Right hindlimb (tissue), 1 donor: Measurements from ENCODE around the gene EVC2.
A peak's percentile ranks its signal among the peaks of the same experiment; 100 is the strongest.

Source experiments
- DNase-seq: peaks from one replicate; pipeline ENCODE4 v3.0.0-alpha.2; 2018

Gene EVC2

DNA sequence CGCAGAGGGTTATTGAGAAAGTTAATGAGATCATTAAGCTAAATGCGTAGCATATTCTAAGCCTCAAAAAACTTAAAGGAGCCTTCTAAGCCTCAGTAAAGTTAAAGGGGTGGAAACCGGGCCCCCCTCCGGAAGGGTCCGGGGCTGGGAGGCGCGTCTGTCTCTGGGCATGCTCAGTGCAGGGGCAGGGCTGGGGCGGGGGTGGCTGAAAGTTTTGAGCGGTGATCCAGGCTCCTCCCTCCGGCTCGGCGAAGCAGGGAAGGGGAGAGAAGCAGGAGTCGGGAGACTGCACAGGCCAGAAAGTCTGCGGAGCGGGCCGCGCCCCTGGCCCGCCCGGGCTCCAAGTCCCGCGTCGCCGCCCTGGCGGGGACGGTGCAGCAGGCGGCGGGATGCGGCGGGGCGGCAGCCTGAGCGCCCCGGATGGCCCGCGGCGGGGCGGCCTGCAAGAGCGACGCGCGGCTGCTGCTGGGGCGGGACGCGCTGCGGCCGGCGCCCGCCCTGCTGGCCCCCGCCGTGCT lies 2.7 kb upstream of the EVC2 start, which contains the start of gene EVC:
Gene EVC, plus strand, starts transcription at position 241 of the 518 bp plus-strand sequence. Its CDS starts 180 bp downstream, at position 421.
- DNase-seq, result peak; percentile 94

DNA sequence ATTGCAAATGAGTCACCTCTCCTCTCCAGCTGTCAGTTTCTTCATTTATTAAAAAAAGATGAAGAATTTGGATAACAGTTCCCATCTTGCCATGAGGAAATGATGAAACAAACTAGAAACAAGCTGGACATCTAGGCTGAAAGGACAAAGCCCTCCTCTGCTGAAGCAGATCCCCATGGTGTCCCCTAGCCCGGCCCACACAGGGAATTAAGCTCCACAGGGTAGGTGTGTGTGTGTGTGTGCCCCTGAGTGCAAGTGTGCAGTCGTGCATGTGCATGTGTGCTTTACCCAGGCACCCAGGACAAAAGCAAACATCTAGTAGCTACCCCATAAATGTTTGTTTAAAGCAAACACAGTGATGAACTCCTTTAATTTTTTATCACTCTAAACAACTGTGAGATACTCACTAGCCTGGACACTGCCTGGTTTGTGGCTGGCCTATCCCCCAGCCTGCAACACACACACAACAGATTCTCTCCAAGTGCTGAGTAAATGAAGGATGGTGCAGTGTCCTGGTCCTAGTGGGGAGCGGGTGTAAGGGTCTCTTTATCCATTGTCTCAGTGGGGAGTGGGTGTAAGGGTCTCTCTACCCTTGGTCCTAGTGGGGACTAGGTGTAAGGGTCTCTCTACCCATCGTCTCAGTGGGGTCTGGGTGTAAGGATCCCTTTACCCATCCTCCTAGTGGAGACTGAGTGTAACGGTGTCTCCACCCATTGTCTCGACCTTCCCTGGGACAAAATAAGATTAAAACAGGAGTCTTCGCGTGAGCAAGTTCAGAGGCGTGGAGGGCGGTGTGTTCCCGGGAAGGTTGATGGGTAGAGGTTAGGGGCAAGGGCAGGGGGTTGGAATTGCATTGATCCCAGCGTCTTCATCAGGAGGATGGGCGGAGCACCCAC lies 2.0 kb upstream of the EVC2 start:
- no peak for DNase-seq

DNA sequence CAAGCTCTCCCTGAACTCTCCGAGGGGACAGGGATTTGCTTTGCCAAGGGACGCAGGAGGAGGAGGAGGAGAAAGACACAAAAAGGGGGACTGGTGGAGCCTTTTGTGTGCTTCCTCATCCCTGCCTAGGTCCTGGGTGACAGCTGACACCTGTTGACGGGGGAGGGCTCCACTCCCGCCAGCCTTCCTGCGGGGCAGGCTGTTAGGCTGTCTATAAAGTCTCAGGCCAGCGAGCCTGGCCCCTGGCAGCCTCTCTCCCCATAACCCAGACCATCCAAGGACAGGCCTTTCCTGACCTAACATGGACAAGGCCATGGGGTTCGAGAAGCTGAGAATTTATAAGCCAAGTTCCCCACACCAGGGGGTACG lies 832 bp upstream of the EVC2 start:
- peak; percentile 49 for DNase-seq

DNA sequence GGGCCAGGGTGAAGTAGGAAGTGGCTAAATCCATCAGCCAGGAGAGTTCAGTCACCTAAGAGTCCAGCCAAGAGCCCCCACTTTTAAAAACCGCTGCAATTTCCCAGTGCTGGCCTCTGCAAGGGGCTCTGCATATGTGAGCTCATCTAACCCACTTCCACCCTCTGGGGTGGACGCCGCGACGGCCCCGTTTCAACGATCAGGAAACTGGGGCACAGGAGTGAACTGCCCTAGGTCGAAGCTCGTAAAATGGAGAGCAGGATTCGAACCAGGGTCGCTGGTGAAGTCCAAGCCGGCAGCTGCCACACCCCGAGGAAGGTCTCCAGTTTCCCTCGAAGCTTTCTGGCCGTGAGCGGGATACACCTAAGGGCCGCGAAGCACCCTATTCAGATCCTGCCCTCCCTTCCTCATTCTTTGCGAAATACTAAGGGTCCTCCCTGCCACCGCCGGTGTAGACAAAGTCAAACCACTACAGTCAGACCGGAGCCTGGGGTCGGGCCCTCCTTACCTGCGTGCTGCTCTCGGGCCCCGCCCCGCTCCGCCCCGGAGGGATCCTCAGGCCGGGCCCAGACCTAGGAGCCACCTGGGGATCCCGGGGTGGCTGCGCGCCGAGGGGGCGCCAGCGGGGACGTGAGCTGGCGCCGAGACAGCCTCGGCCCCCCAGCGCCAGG lies 446 bp downstream of the EVC2 start:
- peak; percentile 38 for DNase-seq

DNA sequence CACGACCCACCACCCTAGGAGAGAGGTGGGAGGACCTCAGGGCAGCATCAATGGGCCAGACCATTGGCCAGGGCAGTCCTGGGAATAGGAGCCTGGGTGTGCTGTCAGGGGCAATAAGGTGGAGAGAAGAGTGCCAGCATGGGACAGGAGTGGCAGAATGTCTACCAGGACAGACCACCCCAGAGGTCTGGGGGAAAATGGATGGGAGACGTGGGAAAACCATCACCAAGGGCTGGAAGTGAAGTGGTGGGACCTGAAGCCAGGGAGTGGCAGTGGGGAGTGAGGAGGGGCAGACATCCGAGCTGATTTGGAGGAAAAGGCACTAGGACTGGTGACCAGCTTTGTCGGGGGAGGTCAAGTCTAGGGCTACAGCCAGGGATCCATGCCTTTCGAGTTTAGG lies 993 bp downstream of the EVC2 start:
- DNase-seq, result no peak

DNA sequence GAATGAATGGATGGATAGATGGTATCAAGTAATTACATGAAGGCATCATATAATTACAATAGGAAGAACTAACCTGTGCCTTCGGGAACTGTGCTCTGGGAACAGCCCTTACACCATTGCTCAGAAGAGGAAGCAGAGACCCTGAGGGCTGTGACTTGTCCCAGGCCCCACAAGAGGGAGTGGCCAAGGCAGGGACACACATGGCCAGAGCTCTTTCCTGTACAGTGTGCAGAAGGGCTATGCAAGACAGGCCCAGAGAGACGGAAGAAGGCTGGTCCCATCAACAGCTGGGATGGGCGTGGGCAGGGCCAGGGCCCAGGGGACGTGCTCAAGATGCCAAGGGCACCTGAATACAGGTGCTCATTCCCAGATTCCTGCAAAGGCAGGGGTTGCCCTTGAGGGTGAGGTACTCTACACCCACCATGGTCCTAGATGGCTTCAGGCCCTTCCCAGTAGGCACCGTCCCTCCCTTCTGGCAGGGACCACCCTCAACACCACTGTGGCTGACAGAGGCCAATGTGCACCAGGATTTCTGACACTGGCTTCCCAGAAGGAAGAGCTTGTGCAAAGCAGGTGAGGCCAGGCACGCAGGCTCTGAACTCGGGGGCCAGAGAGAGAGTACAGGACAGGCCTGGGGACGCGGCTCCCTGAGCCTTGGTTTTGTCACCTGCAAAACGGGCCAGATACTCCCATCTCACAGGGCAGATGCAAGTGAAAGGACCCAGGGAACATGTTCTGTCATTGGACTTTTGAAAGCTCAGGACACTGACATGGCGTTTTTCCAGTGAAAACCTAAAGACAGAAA lies 1.7 kb downstream of the EVC2 start:
- no peak for DNase-seq

DNA sequence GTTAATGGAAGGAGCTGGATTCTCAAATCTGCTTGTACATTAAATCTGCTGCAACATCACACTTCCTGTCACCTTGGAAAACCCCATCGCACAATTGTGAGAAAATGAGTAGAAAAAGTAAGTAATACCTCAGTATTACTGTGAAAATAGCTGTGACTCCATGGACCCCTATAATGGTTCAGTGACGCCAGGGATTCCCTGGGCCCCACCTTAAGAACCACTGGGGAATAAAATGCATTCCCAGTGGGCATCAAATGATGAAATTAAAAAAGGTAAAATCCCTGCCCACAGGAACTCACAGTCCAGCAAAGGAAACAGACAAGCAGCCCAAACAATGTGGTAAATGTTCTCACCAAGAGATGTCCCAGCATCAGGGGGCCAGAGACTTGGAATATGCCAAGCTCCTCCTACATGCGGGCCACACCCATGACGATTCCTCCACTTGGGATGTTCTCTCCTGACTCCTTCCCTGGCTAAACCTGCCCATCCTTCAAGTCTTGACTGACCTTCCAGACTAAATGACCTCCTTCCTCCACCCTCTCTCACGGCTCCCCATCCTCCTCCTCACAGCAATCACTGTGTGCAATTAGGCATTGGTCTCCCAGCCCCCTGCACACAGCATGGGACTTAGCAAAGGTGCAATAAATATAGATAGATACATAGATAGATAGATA lies 2.6 kb downstream of the EVC2 start:
- DNase-seq, result no peak

DNA sequence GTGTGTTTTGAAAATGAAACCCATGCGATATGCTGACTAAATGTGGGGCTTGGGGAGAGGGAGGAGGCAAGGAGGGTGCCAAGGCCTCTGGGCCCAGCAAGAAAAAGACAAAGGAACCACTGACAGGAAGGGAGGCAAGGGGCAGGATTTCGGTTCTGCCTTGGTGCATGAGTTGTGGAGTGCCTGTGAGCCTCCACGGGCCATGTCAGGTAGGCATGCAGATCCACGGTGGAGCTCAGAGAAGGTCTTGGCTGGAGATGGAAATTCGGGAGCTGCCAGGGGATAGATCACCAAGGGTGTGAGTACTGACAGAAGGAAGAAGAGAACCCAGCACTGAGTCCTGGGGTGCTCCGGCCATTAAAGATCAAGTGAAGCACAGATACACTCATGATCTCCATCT lies 4.1 kb downstream of the EVC2 start:
- DNase-seq, result no peak

DNA sequence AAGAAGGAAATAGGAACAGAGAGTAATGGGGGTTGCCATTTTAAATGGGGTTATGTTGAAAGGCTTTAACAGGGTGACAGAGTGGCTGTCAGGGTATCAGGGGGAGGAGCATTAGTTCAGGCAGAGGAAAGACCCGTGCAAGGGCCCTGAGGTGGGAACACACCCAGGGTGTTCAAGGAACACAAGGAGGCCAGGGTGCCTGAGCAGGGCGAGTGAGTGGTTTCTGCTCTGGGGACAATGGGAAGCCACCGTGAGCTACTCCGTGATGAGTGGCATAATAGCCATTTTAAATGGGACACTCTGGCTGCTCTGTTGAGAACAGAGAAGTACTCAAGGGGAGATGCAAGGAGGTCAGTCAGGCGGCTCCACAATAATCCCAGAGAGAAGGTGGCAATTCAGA lies 4.5 kb downstream of the EVC2 start:
- no peak for DNase-seq

DNA sequence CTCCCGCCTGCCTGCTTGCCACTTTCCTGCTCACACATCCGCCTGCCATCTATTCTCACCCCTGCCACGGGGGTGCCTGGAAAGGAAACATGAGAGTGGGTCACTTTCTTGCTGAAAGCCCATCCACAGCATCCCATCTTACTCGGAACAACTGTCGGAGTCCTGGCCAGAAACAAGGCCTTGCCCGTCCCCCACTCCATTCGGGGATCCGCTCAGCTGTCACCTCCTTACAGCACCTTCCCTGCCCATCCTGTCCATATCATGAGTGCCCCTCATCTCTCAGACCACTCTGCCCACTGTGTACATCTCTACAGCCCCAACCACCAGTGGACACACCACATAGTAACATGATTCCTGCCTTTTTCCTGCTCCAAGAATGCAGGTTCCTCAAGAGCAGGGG lies 6.4 kb downstream of the EVC2 start:
- no peak for DNase-seq

DNA sequence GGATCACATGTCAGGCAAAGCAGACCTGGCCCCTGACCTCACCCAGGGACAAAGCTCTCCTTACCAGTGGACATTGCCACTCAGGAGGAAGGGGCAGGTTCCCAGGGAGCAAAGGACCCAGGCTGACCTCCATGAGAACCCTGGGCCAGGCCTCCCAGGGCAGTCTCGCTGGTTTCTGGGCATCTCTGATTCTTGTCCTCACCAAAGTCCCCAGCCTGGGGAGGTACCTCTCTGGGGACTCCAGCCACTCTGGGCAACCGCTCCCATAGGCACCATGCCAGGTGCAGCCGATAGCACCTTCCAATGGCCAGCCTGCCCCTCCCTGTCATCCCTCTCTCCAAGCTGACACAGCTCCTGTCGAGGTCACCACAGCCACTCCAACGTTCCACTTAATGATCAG lies 7.9 kb downstream of the EVC2 start:
- DNase-seq, result no peak

DNA sequence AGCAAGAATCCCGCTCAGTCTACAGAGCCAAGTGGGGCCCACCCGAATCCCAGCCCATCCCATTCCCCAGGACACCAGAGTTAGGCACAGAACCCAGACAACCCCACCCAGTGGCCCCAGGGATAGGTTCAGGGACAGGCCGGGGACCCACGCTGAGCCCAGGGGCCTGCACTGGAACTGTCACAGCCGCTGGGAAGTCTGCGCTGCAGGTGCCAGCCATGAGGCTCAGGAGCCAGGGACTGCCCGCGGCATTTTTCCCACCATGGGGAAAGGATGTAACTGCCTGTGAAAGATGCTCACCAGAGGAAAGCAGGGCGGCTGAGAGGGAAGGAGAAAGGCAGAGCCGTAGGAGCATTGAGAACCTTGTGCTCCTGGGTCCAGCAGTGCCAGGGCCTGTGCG lies 12.0 kb downstream of the EVC2 start:
- no peak for DNase-seq

DNA sequence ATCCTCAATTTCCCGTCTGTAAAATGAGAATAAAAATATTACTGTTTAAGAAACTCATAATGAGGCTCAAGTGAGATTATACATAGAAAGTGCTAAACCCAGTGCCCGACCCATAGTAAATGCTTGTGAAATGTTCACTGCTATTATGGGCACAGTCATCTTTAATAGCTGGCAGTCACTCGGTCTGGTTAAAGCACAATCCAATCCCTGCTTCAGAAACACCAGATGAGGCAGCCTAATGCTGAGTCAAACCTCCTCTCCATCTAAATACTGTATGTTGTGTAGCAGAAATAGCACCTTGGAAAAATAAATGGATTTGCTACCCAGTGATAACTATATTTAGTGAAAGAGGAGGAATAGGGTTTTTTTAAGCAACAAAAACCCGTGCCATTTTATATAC lies 14.5 kb downstream of the EVC2 start:
- no peak for DNase-seq

DNA sequence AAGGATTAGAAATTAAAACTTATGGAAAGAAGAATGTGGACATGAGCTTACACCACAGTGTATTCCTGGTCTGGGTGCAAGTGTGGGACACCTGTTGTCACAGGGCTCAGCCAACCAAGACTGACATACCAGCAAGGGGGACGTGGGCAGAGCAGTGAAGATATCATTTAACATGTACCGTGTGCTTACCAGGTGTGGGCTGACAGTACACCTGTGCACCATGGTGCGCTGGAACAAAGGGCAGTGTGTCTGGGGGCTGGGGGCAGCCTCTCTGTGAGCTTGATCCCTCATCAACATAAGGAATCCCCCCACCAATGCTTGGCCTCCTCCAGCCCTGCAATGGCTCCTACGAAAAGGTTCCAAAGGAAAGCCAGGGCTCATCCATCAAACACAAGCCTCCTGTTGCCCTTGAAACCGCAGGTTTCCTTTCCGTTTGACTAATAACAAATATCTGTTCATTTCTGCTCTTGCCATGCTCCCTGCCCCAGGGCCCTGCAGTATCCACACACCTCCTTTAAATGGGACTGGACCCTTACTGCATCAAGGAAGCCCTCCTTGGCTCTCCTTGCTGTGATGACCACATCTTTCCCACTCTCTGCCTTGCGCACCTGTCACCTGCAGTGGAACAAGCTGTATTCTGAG lies 16.7 kb downstream of the EVC2 start:
- no peak for DNase-seq

DNA sequence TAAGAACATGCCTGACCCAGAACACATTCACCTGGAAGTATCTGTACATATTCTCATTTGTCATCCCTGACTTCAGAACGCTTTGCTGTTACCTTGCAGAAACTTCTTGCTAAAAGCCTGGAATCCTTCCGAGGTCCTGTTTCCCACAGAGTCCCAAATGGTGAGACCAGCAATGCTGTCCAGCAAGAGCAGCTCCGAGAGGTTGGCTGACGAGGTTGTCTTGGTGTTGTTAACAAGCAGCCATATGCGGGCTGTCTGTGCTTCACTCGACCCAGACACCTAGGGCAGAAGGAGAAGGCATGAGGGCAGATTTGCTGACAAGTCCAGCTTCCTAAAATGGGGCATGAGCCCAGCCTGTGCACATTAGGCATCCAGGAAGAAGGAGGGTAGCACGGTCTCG lies 19.3 kb downstream of the EVC2 start:
- DNase-seq, result no peak

DNA sequence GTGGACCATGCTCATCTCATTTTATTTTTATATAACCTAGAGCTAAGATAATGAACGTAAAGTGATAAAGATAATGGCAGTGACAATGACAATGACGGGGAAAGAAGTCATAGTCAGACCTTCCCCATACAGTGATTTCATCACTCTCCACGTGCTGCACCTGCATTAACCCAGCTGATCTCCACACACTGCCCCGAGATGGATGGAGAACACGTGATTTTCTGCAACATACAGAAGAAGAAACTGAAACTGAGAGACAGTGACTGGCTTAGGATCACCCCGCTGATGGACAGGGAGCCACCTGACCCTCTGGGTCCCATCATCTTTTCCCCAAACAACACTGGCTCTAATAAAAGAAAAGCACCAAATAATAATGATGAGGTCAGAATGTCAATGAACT lies 22.0 kb downstream of the EVC2 start:
- no peak for DNase-seq

DNA sequence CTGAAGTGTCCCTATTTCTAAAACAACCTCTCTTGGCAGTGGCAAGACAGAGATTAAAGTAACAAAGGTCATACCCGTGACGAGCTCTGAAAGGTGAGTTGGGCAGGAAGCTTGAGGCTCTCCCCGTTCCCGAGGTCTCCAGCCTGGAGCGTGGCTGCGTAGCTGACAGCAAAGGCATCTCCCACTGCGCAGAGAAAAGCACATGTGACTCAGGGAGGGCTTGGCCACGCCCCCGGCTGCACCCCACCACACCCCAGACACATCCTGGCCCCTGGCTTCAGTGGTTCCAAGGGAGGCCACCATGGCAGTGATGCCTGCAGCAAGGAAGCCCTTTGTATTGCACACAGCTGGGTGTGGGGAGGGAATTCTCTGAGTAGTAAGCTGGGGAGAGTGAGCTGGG lies 23.1 kb downstream of the EVC2 start:
- no peak for DNase-seq

DNA sequence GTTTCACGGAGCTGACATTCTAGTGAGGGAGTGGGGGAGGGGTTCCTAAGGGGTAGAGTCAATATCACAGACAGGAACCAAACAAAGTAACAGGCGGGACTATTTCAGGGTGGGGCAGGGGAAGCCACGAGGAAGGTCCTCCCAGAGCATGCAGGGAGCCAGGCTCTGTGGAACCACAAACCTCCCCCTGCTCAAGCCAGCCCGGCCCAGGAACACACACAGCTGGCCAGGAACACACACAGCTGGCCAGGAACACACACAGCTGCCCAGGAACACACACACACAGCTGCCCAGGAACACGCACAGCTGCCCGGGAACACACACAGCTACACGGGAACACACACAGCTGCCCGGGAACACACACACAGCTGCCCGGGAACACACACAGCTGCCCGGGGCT lies 24.8 kb downstream of the EVC2 start:
- DNase-seq, result peak; percentile 61

DNA sequence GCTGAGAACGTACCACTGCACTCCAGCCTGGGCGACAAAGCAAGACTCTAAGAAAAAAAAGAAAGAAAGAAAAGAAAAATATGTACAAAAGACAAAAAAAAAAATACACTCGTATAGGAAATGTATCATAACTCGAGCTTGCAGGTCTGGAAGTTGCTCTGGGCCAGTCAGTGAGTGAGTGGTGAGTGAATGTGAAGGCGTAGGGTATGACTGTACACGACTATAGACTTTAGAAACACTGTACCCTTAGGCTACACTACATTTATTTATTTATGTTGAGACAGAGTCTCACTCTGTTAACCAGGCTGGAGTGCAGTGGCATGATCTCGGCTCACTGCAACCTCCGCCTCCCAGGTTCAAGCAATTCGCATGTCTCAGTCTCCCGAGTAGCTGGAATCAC lies 29.4 kb downstream of the EVC2 start:
- DNase-seq, result no peak

DNA sequence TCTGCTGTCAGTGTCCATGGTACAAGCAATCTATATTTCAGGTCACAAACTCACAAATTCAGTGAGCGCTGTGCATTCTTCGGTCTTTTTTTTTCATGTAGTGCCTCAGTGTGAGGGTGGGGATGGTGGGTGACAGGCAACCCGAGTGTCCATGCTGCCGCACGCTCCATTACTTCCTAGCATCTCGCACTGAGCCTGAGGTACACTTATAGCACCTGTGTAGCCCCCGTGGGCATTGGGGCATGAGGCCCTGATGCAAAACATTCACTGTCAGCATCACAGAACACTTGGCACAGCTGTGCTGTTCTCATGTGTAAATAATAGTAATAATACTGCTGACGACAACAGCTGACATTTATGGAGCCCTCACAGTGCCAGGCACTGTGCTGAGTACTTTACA lies 31.6 kb downstream of the EVC2 start:
- DNase-seq, result no peak

DNA sequence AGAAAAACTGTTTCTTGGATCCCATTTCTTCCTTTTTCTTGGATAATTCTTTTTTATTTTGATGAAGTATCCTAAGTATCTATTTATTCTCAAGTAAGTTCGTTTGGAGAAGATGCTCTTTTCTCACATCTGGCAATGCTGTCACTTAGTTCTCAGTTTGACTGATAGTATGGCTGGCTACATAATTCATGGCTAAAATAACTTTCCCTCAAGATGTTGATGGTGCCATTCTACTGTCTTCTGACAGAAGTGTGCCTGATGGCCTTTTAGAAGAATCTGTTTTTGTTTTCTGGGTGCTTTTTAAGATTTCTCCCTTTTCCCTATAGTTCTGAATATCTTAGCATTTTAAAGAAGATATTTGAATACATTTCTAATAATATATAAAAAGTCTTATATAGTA lies 41.6 kb downstream of the EVC2 start:
- DNase-seq, result no peak

DNA sequence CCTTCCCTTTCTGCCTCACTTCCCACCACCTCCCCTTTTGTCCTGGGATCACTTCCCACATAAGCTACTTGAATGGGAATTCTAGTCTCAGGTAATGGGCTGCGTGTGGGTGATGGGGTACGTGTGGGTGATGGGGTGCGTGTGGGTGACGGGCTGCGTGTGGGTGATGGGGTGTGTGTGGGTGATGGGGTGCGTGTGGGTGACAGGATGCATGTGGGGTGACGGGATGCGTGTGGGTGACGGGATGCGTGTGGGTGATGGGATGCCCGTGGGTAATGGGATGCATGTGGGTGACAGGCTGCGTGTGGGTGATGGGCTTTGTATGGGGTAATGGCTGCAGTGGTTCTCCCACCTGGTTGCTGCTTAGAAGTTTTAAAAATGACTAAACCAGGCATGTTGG lies 43.6 kb downstream of the EVC2 start:
- no peak for DNase-seq
